ENCODE measurements around the gene TAPBPL.
"Not testable (repeated sequence)": the region's sequence is repeated elsewhere in the genome, so short reads cannot be mapped to it uniquely, and the experiment has no call there.

TAPBPL gene

DNA sequence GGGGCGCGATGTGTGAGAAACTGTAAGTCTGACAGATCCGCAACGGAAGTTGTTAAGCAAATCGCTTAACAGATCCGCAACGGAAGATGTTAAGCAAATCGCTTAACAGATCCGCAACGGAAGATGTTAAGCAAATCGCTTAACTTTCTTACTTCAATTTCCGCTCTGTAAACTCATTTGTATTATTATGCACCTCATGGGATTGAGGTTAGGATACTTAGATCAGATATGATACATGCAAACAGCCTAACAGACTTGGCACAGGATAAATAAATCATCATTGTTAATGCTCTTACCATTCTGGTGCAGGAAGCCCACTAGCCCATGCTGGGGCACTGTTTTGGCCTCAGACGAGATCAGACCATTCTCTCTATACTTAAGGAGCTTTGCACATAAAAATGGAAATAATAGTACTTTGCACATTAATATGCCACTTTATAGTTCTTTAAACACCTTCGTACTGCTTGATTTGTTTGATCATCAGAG, 42.5 kb downstream of the TAPBPL start:
- no peak for DNase-seq

DNA sequence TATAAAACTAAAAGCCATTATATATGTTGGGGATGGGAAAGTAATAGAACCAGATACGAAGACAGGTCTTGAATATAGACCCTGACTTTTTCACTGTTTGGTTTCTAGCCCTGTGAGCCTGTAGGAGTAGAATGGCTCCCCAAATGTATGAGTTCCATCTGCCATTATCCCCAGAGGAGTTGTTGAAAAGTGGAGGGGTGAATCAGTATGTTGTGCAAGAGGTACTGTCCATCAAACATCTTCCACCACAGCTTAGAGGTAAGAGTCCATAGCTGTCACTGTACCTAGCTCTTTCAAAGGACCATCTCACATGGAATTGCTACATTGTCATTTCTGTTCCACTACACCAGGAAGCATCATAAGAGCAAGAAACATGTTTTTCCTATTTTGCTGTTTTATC, 43.1 kb downstream of the TAPBPL start:
- no peak for DNase-seq

DNA sequence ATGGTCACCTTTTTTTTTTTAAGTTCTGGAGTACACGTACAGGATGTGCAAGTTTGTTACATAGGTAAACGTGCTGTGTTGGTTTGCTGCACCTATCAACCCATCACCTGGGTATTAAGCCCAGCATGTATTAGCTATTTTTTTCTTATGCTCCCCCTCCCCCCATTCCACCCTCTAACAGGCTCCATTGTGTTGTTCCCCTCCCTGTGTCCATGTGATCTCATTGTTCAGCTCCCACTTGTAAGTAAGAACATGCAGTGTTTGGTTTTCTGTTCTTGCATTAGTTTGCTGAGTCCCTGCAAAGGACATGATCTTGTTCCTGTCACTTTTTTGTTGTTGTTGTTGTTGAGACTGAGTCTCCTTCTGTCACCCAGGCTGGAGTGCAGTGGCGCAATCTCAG, 45.4 kb downstream of the TAPBPL start:
- DNase-seq, result not testable (repeated sequence)

DNA sequence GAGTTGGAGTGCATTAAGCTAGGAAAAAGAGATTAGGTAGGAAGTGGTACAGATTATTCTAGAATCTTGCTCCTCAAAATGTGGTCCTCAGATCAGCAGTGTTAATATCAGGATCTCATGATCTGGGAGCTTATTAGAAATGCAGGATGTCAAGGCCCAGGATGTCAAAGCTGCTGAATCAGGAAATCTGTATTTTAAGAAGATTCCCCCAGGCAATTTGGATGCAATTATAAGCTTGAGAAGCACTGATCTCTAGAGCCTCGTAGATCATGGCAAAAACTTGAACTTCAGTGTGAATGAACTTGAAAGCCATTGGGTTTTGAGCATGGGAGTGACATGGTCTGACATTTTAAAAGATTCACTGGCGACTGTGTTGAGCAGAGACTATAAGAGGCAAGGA, 48.6 kb downstream of the TAPBPL start:
- DNase-seq, result no peak

DNA sequence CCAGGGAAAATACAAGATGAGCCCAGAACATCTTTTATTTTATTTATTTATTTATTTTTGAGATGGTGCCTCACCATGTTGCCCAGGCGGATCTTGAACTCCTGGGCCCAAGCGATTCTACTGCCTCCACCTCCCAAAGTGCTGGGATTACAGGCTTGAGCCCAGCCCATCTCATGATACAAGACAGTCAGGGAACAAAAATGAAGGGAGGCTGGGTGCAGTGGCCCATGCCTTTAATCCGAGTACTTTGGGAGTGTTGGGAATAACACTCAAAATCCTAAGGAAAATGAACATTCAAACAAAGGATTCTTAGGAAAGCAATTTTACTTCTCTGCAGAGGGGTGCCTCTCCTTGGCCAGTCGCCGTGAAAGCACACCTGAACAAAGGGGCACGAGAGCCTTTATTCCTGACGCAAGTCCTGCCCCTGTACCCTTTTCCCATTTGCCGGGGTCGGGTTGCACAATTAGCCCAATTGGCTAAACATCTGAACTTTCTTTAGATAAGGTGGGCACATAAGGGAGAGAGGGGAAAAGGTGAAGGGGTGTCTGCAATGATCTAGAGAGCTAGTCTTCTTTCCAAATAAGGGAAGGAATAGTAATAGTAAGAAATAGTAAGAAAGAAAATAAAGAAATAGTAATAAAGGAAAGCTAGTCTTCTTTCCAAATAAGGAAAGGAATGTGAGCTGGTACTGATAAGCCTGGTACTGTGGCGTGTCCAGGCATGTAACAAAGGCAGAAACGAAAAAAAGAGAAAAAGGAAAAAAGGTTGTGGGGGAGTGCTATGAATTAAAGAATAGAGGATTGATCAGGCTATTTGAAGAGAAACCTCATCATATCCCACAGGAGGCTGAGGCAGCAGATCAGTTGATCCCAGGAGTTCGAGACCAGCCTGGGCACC, 55.5 kb downstream of the TAPBPL start:
- DNase-seq, result no peak

DNA sequence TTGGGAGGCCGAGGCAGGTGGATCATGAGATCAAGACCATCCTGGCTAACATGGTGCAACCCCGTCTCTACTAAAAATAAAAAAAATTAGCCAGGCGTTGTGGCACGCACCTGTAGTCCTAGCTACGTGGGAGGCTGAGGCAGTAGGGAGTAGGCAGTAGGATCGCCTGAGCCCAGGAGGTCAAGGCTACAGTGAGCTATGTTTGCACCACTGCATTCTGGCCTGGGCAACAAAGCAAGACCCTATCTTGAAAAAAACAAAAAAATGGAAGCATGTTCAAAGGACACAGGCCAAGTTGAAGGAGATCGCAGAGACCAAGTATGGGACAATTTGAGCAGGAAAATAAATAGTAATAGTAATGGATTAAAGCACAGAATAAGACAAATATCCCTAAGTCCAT, 56.2 kb downstream of the TAPBPL start:
- DNase-seq, result no peak
